HG02610 (cell line): ENCODE results near the gene PARD3.

ENCODE experiments used
- ATAC-seq: cut with Tn5 transposase; IDR thresholded peaks from one replicate; pipeline ENCODE4 v1.9.1; 2021; ENCODE audit warnings: mild to moderate bottlenecking, moderate library complexity; ENCODE audit not compliant: unreplicated experiment

The PARD3 gene

GRCh38 chr10:34206078-34206934 lies 608.8 kb downstream of the PARD3 start:
- ATAC-seq: no peak

GRCh38 chr10:34205452-34205851 lies 609.6 kb downstream of the PARD3 start:
- no peak for ATAC-seq

- ATAC-seq: no peak
These were observed 611.0 kb downstream of the PARD3 start for GRCh38 chr10:34203966-34204630.

- ATAC-seq: no peak
These were observed 614.7 kb downstream of the PARD3 start for GRCh38 chr10:34200355-34200901.

GRCh38 chr10:34198953-34199352 lies 616.1 kb downstream of the PARD3 start:
- no peak for ATAC-seq

GRCh38 chr10:34196058-34196433 lies 619.0 kb downstream of the PARD3 start:
- ATAC-seq: no peak

GRCh38 chr10:34195364-34196057 lies 619.6 kb downstream of the PARD3 start:
- no peak for ATAC-seq

GRCh38 chr10:34193931-34194626 lies 621.0 kb downstream of the PARD3 start:
- ATAC-seq: no peak

GRCh38 chr10:34192646-34193045 lies 622.5 kb downstream of the PARD3 start:
- ATAC-seq: no peak

GRCh38 chr10:34191406-34191805 lies 623.7 kb downstream of the PARD3 start:
- ATAC-seq: no peak

- ATAC-seq: no peak
These were observed 624.5 kb downstream of the PARD3 start for GRCh38 chr10:34190580-34190979.

GRCh38 chr10:34189830-34190229 lies 625.3 kb downstream of the PARD3 start:
- no peak for ATAC-seq

- ATAC-seq: no peak
These were observed 626.9 kb downstream of the PARD3 start for GRCh38 chr10:34188221-34188620.

GRCh38 chr10:34187201-34187600 lies 627.9 kb downstream of the PARD3 start:
- no peak for ATAC-seq

- no peak for ATAC-seq
These were observed 628.4 kb downstream of the PARD3 start for GRCh38 chr10:34186745-34187144.

- no peak for ATAC-seq
These were observed 629.1 kb downstream of the PARD3 start for GRCh38 chr10:34185998-34186397.

GRCh38 chr10:34184939-34185386 lies 630.1 kb downstream of the PARD3 start:
- ATAC-seq: no peak

- no peak for ATAC-seq
These were observed 630.7 kb downstream of the PARD3 start for GRCh38 chr10:34184397-34184796.

GRCh38 chr10:34183016-34183796 lies 631.9 kb downstream of the PARD3 start:
- ATAC-seq: no peak
